Measurements from ENCODE around the gene CDKN1C.

GRCh38 chr11:2910401-2910955 lies 24.9 kb upstream of the CDKN1C start:
- TF ChIP-seq CTCF (IDR thresholded peaks at IDR 0.05; ENCODE audit: poor library complexity) (no peak), EZH2 (IDR thresholded peaks at IDR 0.05; ENCODE audit: borderline replicate concordance) (no peak), EZH2phosphoT487 (IDR thresholded peaks at IDR 0.05; ENCODE audit: low read depth, severe bottlenecking, unreplicated experiment) (no peak)

Data from hepatocyte (in vitro differentiated cells).